ENCODE data around the gene ZGPAT. TPM values are rescaled to one million over a fixed set of nuclear protein-coding genes. Genes with fewer than 3 reads are reported as not detected.

ZGPAT gene
- total and polyA plus RNA-seq, 9 of the 15 experiments (the other 6 are each of a cell fraction or from before 2014, with no cell fraction given): 0.14 to 26.6 (median 7.4) TPM

GRCh38 chr20:63740627-63741353, 33.0 kb downstream of the ZGPAT start (continued):
- TF ChIP-seq RNF2 (IDR thresholded peaks at IDR 0.05) (0 out of 2 replicates have a peak, but pooled peaks have one; percentile 22), CBX2 (IDR thresholded peaks at IDR 0.05; ENCODE audit: insufficient read depth, low read length, poor library complexity, severe bottlenecking) (no peak), SMARCE1 (IDR thresholded peaks at IDR 0.05) (no peak), ZNF398 (CRISPR knock-in tag; IDR thresholded peaks at IDR 0.05) (no peak), ZNF197 (CRISPR knock-in tag; IDR thresholded peaks at IDR 0.05; ENCODE audit: low read depth) (no peak), THRA (IDR thresholded peaks at IDR 0.05) (no peak), TARDBP (IDR thresholded peaks at IDR 0.05) (no peak), RREB1 (CRISPR knock-in tag; IDR thresholded peaks at IDR 0.05) (no peak), ZNF583 (CRISPR knock-in tag; IDR thresholded peaks at IDR 0.05) (no peak), FOXM1 (IDR thresholded peaks at IDR 0.05; ENCODE audit: low read depth) (no peak), FOXM1 (CRISPR knock-in tag; IDR thresholded peaks at IDR 0.05; ENCODE audit: low read depth) (peak; percentile 33; the same call in 1 of the 2 replicates), HOXB6 (CRISPR knock-in tag; IDR thresholded peaks at IDR 0.05; ENCODE audit: borderline replicate concordance) (no peak), GTF2A2 (tag; IDR thresholded peaks at IDR 0.05) (no peak), NEUROD1 (IDR thresholded peaks at IDR 0.05; ENCODE audit: borderline replicate concordance, low read depth, low read length, partially characterized antibody) (peak; percentile 11)
- TF ChIP-seq, protein P1, sequence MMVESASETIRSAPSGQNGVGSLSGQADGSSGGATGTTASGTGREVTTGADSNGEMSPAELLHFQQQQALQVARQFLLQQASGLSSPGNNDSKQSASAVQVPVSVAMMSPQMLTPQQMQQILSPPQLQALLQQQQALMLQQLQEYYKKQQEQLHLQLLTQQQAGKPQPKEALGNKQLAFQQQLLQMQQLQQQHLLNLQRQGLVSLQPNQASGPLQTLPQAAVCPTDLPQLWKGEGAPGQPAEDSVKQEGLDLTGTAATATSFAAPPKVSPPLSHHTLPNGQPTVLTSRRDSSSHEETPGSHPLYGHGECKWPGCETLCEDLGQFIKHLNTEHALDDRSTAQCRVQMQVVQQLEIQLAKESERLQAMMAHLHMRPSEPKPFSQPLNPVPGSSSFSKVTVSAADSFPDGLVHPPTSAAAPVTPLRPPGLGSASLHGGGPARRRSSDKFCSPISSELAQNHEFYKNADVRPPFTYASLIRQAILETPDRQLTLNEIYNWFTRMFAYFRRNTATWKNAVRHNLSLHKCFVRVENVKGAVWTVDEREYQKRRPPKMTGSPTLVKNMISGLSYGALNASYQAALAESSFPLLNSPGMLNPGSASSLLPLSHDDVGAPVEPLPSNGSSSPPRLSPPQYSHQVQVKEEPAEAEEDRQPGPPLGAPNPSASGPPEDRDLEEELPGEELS (CRISPR knock-in tag; IDR thresholded peaks at IDR 0.05; ENCODE audit: borderline replicate concordance): no peak
- TF ChIP-seq, protein P2, sequence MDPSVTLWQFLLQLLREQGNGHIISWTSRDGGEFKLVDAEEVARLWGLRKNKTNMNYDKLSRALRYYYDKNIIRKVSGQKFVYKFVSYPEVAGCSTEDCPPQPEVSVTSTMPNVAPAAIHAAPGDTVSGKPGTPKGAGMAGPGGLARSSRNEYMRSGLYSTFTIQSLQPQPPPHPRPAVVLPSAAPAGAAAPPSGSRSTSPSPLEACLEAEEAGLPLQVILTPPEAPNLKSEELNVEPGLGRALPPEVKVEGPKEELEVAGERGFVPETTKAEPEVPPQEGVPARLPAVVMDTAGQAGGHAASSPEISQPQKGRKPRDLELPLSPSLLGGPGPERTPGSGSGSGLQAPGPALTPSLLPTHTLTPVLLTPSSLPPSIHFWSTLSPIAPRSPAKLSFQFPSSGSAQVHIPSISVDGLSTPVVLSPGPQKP (CRISPR knock-in tag; IDR thresholded peaks at IDR 0.05): no peak
